ENCODE measurements around the gene NPAS1.

NPAS1 gene, protein sequence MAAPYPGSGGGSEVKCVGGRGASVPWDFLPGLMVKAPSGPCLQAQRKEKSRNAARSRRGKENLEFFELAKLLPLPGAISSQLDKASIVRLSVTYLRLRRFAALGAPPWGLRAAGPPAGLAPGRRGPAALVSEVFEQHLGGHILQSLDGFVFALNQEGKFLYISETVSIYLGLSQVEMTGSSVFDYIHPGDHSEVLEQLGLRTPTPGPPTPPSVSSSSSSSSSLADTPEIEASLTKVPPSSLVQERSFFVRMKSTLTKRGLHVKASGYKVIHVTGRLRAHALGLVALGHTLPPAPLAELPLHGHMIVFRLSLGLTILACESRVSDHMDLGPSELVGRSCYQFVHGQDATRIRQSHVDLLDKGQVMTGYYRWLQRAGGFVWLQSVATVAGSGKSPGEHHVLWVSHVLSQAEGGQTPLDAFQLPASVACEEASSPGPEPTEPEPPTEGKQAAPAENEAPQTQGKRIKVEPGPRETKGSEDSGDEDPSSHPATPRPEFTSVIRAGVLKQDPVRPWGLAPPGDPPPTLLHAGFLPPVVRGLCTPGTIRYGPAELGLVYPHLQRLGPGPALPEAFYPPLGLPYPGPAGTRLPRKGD

DNA sequence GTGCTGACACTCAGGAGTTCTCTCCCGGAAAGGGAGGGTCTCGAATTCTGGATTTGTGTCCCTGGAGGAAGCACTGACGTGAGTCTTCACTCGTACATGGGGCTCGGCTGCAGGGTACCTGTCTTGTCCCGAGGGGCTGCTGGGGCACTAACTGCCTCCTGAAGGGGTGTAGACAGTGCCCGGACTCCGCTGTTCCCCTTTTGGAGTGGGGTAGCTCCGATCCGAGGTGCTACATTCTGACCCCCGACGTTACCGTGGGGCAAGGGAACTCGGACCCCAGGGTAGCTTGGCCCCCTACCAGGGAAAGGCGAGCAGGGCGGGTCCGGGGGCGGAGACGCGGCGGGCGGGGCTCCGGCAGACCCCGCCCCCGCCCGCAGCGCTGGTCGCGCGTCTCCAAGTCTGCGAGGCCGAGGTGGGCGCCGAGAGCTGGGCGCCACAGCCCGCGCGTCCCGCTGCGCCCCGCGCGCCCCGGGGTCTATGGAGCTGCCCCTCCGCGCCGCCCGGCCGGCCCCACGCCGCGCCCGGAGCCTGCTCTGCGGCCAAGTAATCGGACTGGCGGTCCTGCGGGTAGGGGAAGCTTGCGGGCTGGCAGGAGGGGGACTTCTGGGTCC is at the start of gene NPAS1:
TSS of gene NPAS1 (plus strand) at position 407 of the 611 bp plus-strand sequence. CDS start 1,211 bp downstream, outside the sequence.
- no peaks in the 10 kb centered on the region for H3K27me3 ChIP-seq (ENCODE audit: low read depth)
- peaks cover 13% of the 10 kb centered on the region for H3K4me1 ChIP-seq
- H3K36me3 ChIP-seq (replicated peaks): no peaks in the 10 kb centered on the region; the same call in 1 of the 2 replicates
- no peaks in the 10 kb centered on the region for H3K9me3 ChIP-seq
- peak in 1 of 2 experiments; percentile 68 for DNase-seq (ENCODE audit: low spot score in 2 of 2)
- H3K4me3 ChIP-seq: peak within 1 kb of the TSS; percentile 57
- in situ Hi-C loops (cut with MboI; ENCODE audit: low sequenced_read_pairs): no loop called here

DNA sequence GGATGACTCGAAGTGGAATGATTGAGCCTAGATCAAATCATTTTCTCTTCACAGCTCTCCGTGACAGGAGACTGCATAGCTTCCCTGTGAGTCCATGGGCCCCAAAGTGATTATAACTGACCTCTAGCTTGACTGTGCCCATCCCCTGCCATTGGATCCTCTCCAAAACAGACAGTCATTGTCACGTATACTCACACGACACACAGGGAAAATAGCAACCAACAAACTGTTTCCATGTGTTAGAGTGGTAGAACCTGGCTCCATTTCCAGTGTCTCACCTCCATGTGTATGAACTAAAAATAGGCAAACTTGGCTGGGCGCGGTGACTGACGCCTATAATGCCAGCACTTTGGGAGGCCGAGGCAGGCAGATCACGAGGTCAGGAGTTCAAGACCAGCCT is 48.8 kb upstream of the NPAS1 start:
- in situ Hi-C loops (cut with MboI; ENCODE audit: low sequenced_read_pairs): no loop called here
- no peak for DNase-seq (ENCODE audit: low spot score in 2 of 2)
- peaks cover 13% of the 10 kb centered on the region for H3K4me1 ChIP-seq

GRCh38 chr19:46972311-46972710 is 47.3 kb upstream of the NPAS1 start:
- no peak overlapping the region for H3K4me3 ChIP-seq
- peaks cover 17% of the 10 kb centered on the region for H3K4me1 ChIP-seq
- in situ Hi-C loops (cut with MboI; ENCODE audit: low sequenced_read_pairs): no loop called here
- H3K36me3 ChIP-seq (replicated peaks): no peaks in the 10 kb centered on the region; the same call in 1 of the 2 replicates
- DNase-seq (ENCODE audit: low spot score in 2 of 2): no peak
- no peaks in the 10 kb centered on the region for H3K27me3 ChIP-seq (ENCODE audit: low read depth)
- no peaks in the 10 kb centered on the region for H3K9me3 ChIP-seq

More for the DNA sequence above, 48.8 kb upstream of the NPAS1 start:
- H3K27me3 ChIP-seq (ENCODE audit: low read depth): no peaks in the 10 kb centered on the region
- H3K4me3 ChIP-seq: no peak overlapping the region
- H3K9me3 ChIP-seq: no peaks in the 10 kb centered on the region
- no peaks in the 10 kb centered on the region; the same call in 1 of the 2 replicates for H3K36me3 ChIP-seq (replicated peaks)

DNA sequence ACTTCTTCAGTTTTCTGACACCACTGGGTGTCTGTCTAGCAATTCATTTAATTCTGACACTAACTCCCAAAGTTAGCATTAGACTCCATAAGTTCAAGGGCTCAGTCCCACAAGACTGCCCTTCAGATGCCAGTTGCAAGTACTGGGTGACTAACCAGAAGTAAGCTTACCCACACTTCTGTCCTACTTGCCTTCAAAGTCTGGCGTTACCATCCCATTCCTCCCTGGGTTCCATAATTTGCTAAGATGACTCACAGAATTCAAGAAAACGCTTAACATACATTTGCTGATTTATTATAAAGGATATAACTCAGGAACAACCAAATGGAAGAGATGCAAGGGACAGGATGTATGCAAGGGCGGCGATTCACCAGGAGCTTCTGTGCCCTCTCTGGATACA is 45.5 kb upstream of the NPAS1 start:
- H3K4me1 ChIP-seq: peaks cover 17% of the 10 kb centered on the region
- H3K36me3 ChIP-seq (replicated peaks): no peaks in the 10 kb centered on the region; the same call in 1 of the 2 replicates

DNA sequence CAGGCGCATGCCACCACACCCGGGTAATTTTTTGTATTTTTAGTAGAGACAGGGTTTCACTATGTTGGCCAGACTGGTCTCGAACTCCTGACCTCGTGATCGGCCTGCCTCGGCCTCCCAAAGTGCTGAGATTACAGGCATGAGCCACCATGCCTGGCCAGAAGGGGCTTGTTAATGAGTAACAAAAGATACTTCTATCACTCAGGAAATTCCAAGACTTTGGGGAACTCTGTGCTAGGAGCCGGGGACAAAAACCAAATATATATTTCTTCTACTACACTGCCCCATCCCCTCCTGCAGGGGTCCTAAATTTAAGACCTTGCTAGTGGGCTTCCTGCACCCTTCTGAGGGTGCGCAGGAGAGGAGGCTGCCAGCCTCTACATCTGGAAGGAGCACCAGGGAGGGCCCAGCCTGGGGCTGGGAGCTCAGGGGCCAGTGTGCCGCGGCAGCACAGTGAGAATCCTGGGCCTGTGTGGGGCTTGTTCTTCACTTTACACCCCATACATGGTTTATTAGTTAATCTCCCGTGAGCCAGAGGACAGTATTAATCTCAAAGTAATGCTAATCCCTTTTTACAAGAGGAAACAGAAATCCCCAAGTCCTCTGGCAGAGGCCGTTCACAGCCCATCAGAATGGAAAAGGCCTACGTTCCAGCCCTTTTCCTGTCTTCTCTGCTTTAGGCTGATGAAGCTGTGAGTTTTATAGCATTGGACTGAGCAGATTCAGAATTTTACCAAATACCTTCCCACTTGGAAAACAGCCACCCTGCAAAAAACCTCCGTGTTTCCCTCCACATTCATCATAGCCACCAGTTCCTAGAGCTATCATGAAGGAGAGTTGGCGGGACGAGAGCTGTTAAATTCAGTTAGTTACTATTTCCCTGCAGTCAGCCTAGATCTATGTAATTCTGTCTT is 44.4 kb upstream of the NPAS1 start:
- no peak overlapping the region for H3K4me3 ChIP-seq
- no peaks in the 10 kb centered on the region for H3K27me3 ChIP-seq (ENCODE audit: low read depth)
- DNase-seq (ENCODE audit: low spot score in 2 of 2): peak; percentile 63 to 88
- no peaks in the 10 kb centered on the region for H3K9me3 ChIP-seq
- peaks cover 17% of the 10 kb centered on the region for H3K4me1 ChIP-seq
- in situ Hi-C loops (cut with MboI; ENCODE audit: low sequenced_read_pairs): no loop called here
- H3K36me3 ChIP-seq (replicated peaks): no peaks in the 10 kb centered on the region; the same call in 1 of the 2 replicates

More for the DNA sequence above, 45.5 kb upstream of the NPAS1 start:
- no peak overlapping the region for H3K4me3 ChIP-seq
- no peaks in the 10 kb centered on the region for H3K9me3 ChIP-seq
- H3K27me3 ChIP-seq (ENCODE audit: low read depth): no peaks in the 10 kb centered on the region
- DNase-seq (ENCODE audit: low spot score in 2 of 2): no peak
- in situ Hi-C loops (cut with MboI; ENCODE audit: low sequenced_read_pairs): no loop called here

GRCh38 chr19:46975925-46976782 is 43.5 kb upstream of the NPAS1 start:
- peak in 1 of 2 experiments; percentile 31 for DNase-seq (ENCODE audit: low spot score in 2 of 2)
- no peaks in the 10 kb centered on the region for H3K27me3 ChIP-seq (ENCODE audit: low read depth)
- no peaks in the 10 kb centered on the region for H3K9me3 ChIP-seq
- in situ Hi-C loops (cut with MboI; ENCODE audit: low sequenced_read_pairs): no loop called here
- no peak overlapping the region for H3K4me3 ChIP-seq
- no peaks in the 10 kb centered on the region; the same call in 1 of the 2 replicates for H3K36me3 ChIP-seq (replicated peaks)
- H3K4me1 ChIP-seq: peaks cover 17% of the 10 kb centered on the region

GRCh38 chr19:46976845-46977320 is 42.8 kb upstream of the NPAS1 start:
- Histone ChIP-seq H3K9me3 (no peaks in the 10 kb centered on the region), H3K36me3 (replicated peaks) (no peaks in the 10 kb centered on the region; the same call in 1 of the 2 replicates), H3K27me3 (ENCODE audit: low read depth) (no peaks in the 10 kb centered on the region), H3K4me1 (peaks cover 17% of the 10 kb centered on the region), H3K4me3 (no peak overlapping the region)
- in situ Hi-C loops (cut with MboI; ENCODE audit: low sequenced_read_pairs): no loop called here
- peak in 1 of 2 experiments; percentile 27 for DNase-seq (ENCODE audit: low spot score in 2 of 2)

DNA sequence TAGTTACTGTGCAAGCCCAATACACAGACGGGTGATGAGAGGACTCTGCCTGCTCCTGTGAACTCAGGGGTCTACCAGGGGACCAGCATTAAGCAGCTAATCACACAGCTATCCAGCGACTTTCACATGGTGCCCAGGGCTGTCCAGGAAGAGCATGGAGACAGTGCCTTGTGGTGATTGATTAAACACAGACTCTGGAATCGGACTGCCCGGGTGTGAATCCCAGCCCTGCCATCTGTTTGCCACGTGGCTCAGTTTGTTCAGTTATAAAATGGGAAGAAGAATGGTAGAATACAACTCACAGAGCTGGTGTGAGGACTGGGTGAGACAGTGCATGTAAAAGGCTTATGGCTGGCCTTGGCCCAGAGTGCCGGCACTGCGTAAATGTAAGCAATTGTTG is 42.1 kb upstream of the NPAS1 start:
- Histone ChIP-seq H3K4me3 (no peak overlapping the region), H3K9me3 (no peaks in the 10 kb centered on the region), H3K4me1 (peaks cover 17% of the 10 kb centered on the region), H3K27me3 (ENCODE audit: low read depth) (no peaks in the 10 kb centered on the region), H3K36me3 (replicated peaks) (no peaks in the 10 kb centered on the region; the same call in 1 of the 2 replicates)
- DNase-seq (ENCODE audit: low spot score in 2 of 2): no peak
- in situ Hi-C loops (cut with MboI; ENCODE audit: low sequenced_read_pairs): no loop called here

GRCh38 chr19:46978171-46978869 is 41.3 kb upstream of the NPAS1 start:
- Histone ChIP-seq H3K4me3 (no peak overlapping the region), H3K9me3 (no peaks in the 10 kb centered on the region), H3K4me1 (peaks cover 17% of the 10 kb centered on the region), H3K27me3 (ENCODE audit: low read depth) (no peaks in the 10 kb centered on the region), H3K36me3 (replicated peaks) (no peaks in the 10 kb centered on the region; the same call in 1 of the 2 replicates)
- DNase-seq (ENCODE audit: low spot score in 2 of 2): no peak
- in situ Hi-C loops (cut with MboI; ENCODE audit: low sequenced_read_pairs): no loop called here

- no peaks in the 10 kb centered on the region for H3K27me3 ChIP-seq (ENCODE audit: low read depth)
- H3K4me1 ChIP-seq: peaks cover 16% of the 10 kb centered on the region
- H3K4me3 ChIP-seq: no peak overlapping the region
- no peaks in the 10 kb centered on the region; the same call in 1 of the 2 replicates for H3K36me3 ChIP-seq (replicated peaks)
- in situ Hi-C loops (cut with MboI; ENCODE audit: low sequenced_read_pairs): loop anchor here (10.0 kb wide), 1 partner anchor 225 kb away; no protein-coding TSS in a partner anchor
- DNase-seq (ENCODE audit: low spot score in 2 of 2): no peak
- H3K9me3 ChIP-seq: no peaks in the 10 kb centered on the region
Observed at GRCh38 chr19:46979126-46980105, 40.2 kb upstream of the NPAS1 start.

DNA sequence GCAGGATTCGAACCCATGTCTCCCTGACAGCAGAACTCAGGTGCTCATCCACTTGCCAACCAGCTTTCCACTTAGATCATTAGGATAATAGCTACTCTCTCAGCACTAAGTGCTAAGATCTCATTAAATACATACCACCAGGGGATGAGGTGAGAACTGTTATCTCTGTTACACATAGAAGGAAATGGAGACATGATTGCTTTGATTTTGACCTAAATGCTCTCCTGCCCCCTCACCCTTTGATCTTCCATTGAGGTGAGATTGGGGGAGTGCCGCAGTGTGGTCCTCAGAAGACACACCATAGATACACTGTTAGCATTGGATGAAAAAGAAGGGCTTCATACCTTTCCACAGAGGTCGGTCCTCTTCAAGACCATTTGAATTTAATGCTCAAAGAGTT is 38.9 kb upstream of the NPAS1 start:
- no peak for DNase-seq (ENCODE audit: low spot score in 2 of 2)
- Histone ChIP-seq H3K4me3 (no peak overlapping the region), H3K27me3 (ENCODE audit: low read depth) (no peaks in the 10 kb centered on the region), H3K9me3 (no peaks in the 10 kb centered on the region), H3K4me1 (peaks cover 5% of the 10 kb centered on the region), H3K36me3 (replicated peaks) (no peaks in the 10 kb centered on the region)
- in situ Hi-C loops (cut with MboI; ENCODE audit: low sequenced_read_pairs): loop anchor here (10.0 kb wide), 1 partner anchor 226 kb away; no protein-coding TSS in a partner anchor
